BLaER1 treated with 17β-estradiol and CSF1 and Interleukin-3, amounts not matched to agents 10 nM and 100 nM (cell line): ENCODE results near the gene CDHR1.

Experiments
- H3K27ac ChIP-seq, 11 experiments: shearing (Covaris generic); formaldehyde crosslinking; 2 replicates each; pipeline ENCODE4 v1.8.1; 2022
- H3K27me3 ChIP-seq, 11 experiments: shearing (Covaris generic); formaldehyde crosslinking; 2 replicates each; pipeline ENCODE4 v1.8.1; 2022
- H3K36me3 ChIP-seq, 11 experiments: shearing (Covaris generic); formaldehyde crosslinking; 2 replicates each; pipeline ENCODE4 v1.8.1; 2022
- H3K4me1 ChIP-seq, 10 experiments: shearing (Covaris generic); formaldehyde crosslinking; 2 replicates each; pipeline ENCODE4 v1.8.1; 2022
- H3K4me2 ChIP-seq, 11 experiments: shearing (Covaris generic); formaldehyde crosslinking; 2 replicates each; pipeline ENCODE4 v1.8.1; 2022
- H3K4me3 ChIP-seq, 10 experiments: shearing (Covaris generic); formaldehyde crosslinking; 2 replicates each; pipeline ENCODE4 v1.8.1; 2022
- H3K9ac ChIP-seq, 11 experiments: shearing (Covaris generic); formaldehyde crosslinking; 2 replicates each; pipeline ENCODE4 v1.8.1; 2022
- H3K9me3 ChIP-seq, 11 experiments: shearing (Covaris generic); formaldehyde crosslinking; replicated peaks in 1 of 11; 2 replicates each; pipeline ENCODE4 v1.8.1; 2022
- H4K20me1 ChIP-seq, 11 experiments: shearing (Covaris generic); formaldehyde crosslinking; 2 replicates each; pipeline ENCODE4 v1.8.1; 2022
- Cebpa-rat ChIP-seq, 11 experiments: shearing (Covaris generic); IDR thresholded peaks; 2 replicates each; pipeline ENCODE4 v1.8.1; 2022

CDHR1 gene

DNA sequence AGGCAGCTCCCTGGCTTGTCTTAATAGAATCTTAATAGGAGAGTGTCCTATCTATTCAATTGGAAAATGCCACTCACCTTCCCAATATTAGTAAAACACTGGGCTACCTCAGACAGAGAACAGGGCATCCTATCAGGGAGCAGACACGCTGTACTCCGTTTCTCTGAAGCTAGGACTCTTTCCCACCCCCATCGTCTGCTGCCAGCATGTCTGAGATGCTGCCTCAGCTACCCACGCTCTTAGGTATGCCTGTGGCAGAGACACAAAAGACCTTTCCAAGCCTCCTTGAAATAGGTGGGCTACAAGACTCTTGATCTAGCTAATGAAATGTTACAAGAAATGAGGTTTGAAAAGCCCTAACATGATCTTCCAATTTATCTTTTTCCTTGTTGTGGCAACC is 33.5 kb downstream of the CDHR1 start:
- Histone ChIP-seq H3K36me3 (no peaks in the 10 kb centered on the region), H3K9me3 (peaks cover 0 to 6% (median 0%) of the 10 kb centered on the region in 11 experiments; a peak in 2 of 22 replicates), H4K20me1 (no peaks in the 10 kb centered on the region), H3K4me1 (no peaks in the 10 kb centered on the region), H3K27me3 (no peaks in the 10 kb centered on the region), H3K9ac (no peak overlapping the region), H3K4me3 (no peak overlapping the region), H3K27ac (no peak overlapping the region), H3K4me2 (no peak overlapping the region)
- TF ChIP-seq Cebpa-rat (IDR thresholded peaks at IDR 0.05) = no peak

DNA sequence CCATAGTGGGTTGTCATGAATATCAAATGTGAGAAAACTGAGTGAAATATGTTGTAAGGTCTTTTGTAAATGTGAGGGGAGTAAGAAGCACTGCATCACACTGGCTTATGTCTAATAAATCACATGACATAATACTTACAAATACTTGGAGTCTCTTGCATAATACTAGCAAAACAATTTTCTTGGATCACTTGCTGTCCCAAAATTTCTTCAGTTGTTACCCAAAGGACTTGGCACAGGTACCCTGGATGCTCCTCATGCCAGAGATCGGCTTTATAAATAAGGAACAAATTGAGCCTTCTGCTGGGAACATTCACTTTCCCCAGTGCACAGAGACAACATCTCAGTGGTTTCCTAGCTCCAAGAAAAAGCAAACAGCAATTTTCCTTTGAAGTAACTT is 36.0 kb downstream of the CDHR1 start:
- Histone ChIP-seq H3K4me3 (no peak overlapping the region), H3K27me3 (no peaks in the 10 kb centered on the region), H3K9ac (no peak overlapping the region), H3K27ac (no peak overlapping the region), H3K4me1 (no peaks in the 10 kb centered on the region), H3K4me2 (no peak overlapping the region), H3K36me3 (no peaks in the 10 kb centered on the region), H4K20me1 (no peaks in the 10 kb centered on the region), H3K9me3 (peaks cover 0 to 6% (median 0%) of the 10 kb centered on the region in 11 experiments; a peak in 2 of 22 replicates)
- TF ChIP-seq Cebpa-rat (IDR thresholded peaks at IDR 0.05) = no peak

- no peaks in the 10 kb centered on the region for H3K4me1 ChIP-seq
- no peaks in the 10 kb centered on the region for H4K20me1 ChIP-seq
- TF ChIP-seq Cebpa-rat (IDR thresholded peaks at IDR 0.05) = no peak
- no peak overlapping the region for H3K4me2 ChIP-seq
- no peaks in the 10 kb centered on the region for H3K27me3 ChIP-seq
- no peak overlapping the region for H3K27ac ChIP-seq
- H3K4me3 ChIP-seq = no peak overlapping the region
- H3K36me3 ChIP-seq = no peaks in the 10 kb centered on the region
- peaks cover 0 to 13% (median 4%) of the 10 kb centered on the region in 11 experiments; a peak in 9 of 22 replicates for H3K9me3 ChIP-seq
- H3K9ac ChIP-seq = no peak overlapping the region
These were observed 38.0 kb downstream of the CDHR1 start for GRCh38 chr10:84232376-84232775.

- no peaks in the 10 kb centered on the region for H3K36me3 ChIP-seq
- peaks cover 0 to 12% (median 6%) of the 10 kb centered on the region in 11 experiments; a peak in 8 of 22 replicates for H3K9me3 ChIP-seq
- H4K20me1 ChIP-seq = no peaks in the 10 kb centered on the region
- no peak overlapping the region for H3K9ac ChIP-seq
- H3K4me1 ChIP-seq = no peaks in the 10 kb centered on the region
- no peaks in the 10 kb centered on the region for H3K27me3 ChIP-seq
- no peak overlapping the region for H3K4me3 ChIP-seq
- H3K27ac ChIP-seq = no peak overlapping the region
- TF ChIP-seq Cebpa-rat (IDR thresholded peaks at IDR 0.05) = no peak
- no peak overlapping the region for H3K4me2 ChIP-seq
These were observed 39.6 kb downstream of the CDHR1 start for GRCh38 chr10:84233940-84234339.

- Histone ChIP-seq H3K4me2 (no peak overlapping the region), H3K4me3 (no peak overlapping the region), H3K27ac (no peak overlapping the region), H3K9me3 (peaks cover 0 to 9% (median 6%) of the 10 kb centered on the region in 11 experiments; a peak in 8 of 22 replicates), H4K20me1 (no peaks in the 10 kb centered on the region), H3K27me3 (no peaks in the 10 kb centered on the region), H3K36me3 (no peaks in the 10 kb centered on the region), H3K4me1 (no peaks in the 10 kb centered on the region), H3K9ac (no peak overlapping the region)
- TF ChIP-seq Cebpa-rat (IDR thresholded peaks at IDR 0.05) = no peak
These were observed 40.1 kb downstream of the CDHR1 start for GRCh38 chr10:84234479-84234878.

GRCh38 chr10:84235096-84235495 is 40.8 kb downstream of the CDHR1 start:
- H3K36me3 ChIP-seq = no peaks in the 10 kb centered on the region
- no peaks in the 10 kb centered on the region for H3K27me3 ChIP-seq
- no peak overlapping the region for H3K4me2 ChIP-seq
- no peaks in the 10 kb centered on the region for H4K20me1 ChIP-seq
- H3K4me3 ChIP-seq = no peak overlapping the region
- H3K27ac ChIP-seq = no peak overlapping the region
- H3K9ac ChIP-seq = no peak overlapping the region
- H3K4me1 ChIP-seq = no peaks in the 10 kb centered on the region
- peaks cover 0 to 9% (median 6%) of the 10 kb centered on the region in 11 experiments; a peak in 8 of 22 replicates for H3K9me3 ChIP-seq
- TF ChIP-seq Cebpa-rat (IDR thresholded peaks at IDR 0.05) = no peak

GRCh38 chr10:84236807-84237198 is 42.5 kb downstream of the CDHR1 start:
- no peak for TF ChIP-seq Cebpa-rat (IDR thresholded peaks at IDR 0.05)
- no peak overlapping the region for H3K4me2 ChIP-seq
- peaks cover 0 to 9% (median 6%) of the 10 kb centered on the region in 11 experiments; a peak in 8 of 22 replicates for H3K9me3 ChIP-seq
- H3K27me3 ChIP-seq = no peaks in the 10 kb centered on the region
- no peaks in the 10 kb centered on the region for H4K20me1 ChIP-seq
- H3K4me1 ChIP-seq = no peaks in the 10 kb centered on the region
- H3K27ac ChIP-seq = no peak overlapping the region
- no peak overlapping the region for H3K9ac ChIP-seq
- no peak overlapping the region for H3K4me3 ChIP-seq
- H3K36me3 ChIP-seq = no peaks in the 10 kb centered on the region

DNA sequence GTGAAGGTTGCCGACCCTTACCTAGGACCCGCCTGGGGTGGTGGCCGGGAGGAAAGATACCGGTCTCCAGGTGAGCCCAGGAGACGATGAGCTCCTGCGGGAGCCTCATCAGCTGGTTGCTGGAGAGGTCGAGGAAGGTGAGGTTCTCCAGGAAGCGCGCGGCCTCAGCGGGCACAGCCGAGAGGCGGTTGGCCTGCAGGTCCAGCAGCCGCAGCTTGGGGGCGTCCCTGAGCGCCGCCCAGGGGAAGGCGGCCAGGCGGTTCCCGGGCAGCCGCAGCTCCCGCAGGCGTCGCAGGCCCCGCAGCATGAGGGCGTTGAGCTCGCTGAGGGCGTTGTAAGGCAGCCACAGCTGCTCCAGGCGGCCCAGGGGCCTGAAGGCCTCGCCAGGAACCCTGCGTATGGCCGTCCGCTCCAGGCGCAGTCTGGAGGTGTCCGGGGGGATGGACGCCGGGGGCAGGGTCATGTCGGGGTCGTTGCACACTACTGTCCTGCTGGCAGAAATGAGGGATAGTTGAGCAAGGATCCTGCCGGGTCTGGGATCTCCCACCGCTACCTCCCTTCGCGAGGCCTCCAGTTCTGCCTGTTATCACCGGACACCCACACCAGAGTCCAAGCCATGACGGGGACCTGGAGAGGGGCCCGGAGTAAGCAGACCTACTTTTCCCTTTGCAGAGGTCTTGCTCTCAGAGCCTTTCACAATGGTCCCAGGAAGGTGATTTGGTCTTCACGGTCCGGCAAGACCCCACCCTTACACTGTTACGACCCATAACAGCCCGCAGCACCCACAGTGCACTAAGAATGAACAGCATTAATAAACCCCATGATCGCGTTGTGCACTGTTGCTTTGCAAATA is 43.1 kb downstream of the CDHR1 start:
- Histone ChIP-seq H3K36me3 (no peaks in the 10 kb centered on the region), H3K4me2 (no peak overlapping the region), H3K27ac (no peak overlapping the region), H3K4me3 (no peak overlapping the region), H4K20me1 (no peaks in the 10 kb centered on the region), H3K9me3 (peaks cover 0 to 9% (median 6%) of the 10 kb centered on the region in 11 experiments; a peak in 8 of 22 replicates), H3K9ac (no peak overlapping the region), H3K27me3 (no peaks in the 10 kb centered on the region), H3K4me1 (no peaks in the 10 kb centered on the region)
- no peak for TF ChIP-seq Cebpa-rat (IDR thresholded peaks at IDR 0.05)

DNA sequence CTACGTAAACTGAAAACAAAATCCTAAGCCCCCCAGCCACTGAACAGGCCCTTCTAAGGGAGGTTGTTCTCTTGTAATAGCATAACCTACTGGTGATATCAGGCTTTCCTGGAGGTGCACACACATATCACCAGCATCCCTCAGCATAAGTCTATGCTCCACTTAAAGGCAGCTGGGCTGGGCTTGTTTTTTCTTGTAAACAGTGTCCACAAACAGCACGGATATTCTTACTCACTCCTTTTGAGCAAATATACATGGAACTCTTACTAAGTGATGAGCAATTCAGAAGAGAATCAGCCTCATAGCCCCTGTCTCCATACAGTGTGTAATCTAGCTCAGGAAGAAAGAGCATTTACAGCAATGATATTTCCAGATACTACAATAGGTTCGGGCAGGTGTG is 44.6 kb downstream of the CDHR1 start:
- TF ChIP-seq Cebpa-rat (IDR thresholded peaks at IDR 0.05) = no peak
- no peaks in the 10 kb centered on the region for H3K4me1 ChIP-seq
- no peak overlapping the region for H3K27ac ChIP-seq
- peaks cover 0 to 9% (median 6%) of the 10 kb centered on the region in 11 experiments; a peak in 8 of 22 replicates for H3K9me3 ChIP-seq
- H3K36me3 ChIP-seq = no peaks in the 10 kb centered on the region
- H3K27me3 ChIP-seq = no peaks in the 10 kb centered on the region
- H3K9ac ChIP-seq = no peak overlapping the region
- no peaks in the 10 kb centered on the region for H4K20me1 ChIP-seq
- no peak overlapping the region for H3K4me2 ChIP-seq
- no peak overlapping the region for H3K4me3 ChIP-seq
